KMS-11 (cell line): Measurements from ENCODE around the gene PDK4.
"Not testable (repeated sequence)": the region's sequence is repeated elsewhere in the genome, so short reads cannot be mapped to it uniquely, and the experiment has no call there.

Experiments
- H2AFZ ChIP-seq: fragments of 200-600 bp; sonication (generic); 2 replicates; pipeline ENCODE4 v1.6.1; 2016; ENCODE audit warnings: antibody characterized with exemption, mixed run types, low read depth
- H3K27ac ChIP-seq: fragments of 200-600 bp; sonication (generic); 2 replicates; pipeline ENCODE4 v1.6.1; 2016; ENCODE audit warnings: mild to moderate bottlenecking, mixed run types
- H3K27me3 ChIP-seq: fragments of 200-600 bp; sonication (generic); 2 replicates; pipeline ENCODE4 v1.6.1; 2017; ENCODE audit warnings: mild to moderate bottlenecking, low read depth, mixed run types, moderate library complexity; ENCODE audit not compliant: insufficient read depth
- H3K36me3 ChIP-seq: fragments of 200-600 bp; sonication (generic); 2 replicates; pipeline ENCODE4 v1.6.1; 2017; ENCODE audit warnings: mild to moderate bottlenecking, mixed run types; ENCODE audit not compliant: insufficient read depth
- H3K4me1 ChIP-seq: fragments of 200-600 bp; sonication (generic); 2 replicates; pipeline ENCODE4 v1.6.1; 2016; ENCODE audit warnings: mild to moderate bottlenecking, low read depth, mixed run types; ENCODE audit not compliant: poor library complexity, severe bottlenecking
- H3K4me2 ChIP-seq: fragments of 200-600 bp; sonication (generic); 2 replicates; pipeline ENCODE4 v1.7.0; 2016; ENCODE audit warnings: mild to moderate bottlenecking, mixed run types
- H3K4me3 ChIP-seq: fragments of 200-600 bp; sonication (generic); IDR thresholded peaks from 2 replicates; pipeline ENCODE4 v1.6.1; 2017; ENCODE audit warnings: low read depth, low read length, mixed read lengths; ENCODE audit not compliant: insufficient read depth
- H3K79me2 ChIP-seq: fragments of 200-600 bp; sonication (generic); 2 replicates; pipeline ENCODE4 v1.6.1; 2016; ENCODE audit warnings: low read depth, mixed run types; ENCODE audit not compliant: insufficient read depth
- H3K9ac ChIP-seq: fragments of 200-600 bp; sonication (generic); 2 replicates; pipeline ENCODE4 v1.6.1; 2016; ENCODE audit warnings: mild to moderate bottlenecking, mixed run types
- H4K20me1 ChIP-seq: fragments of 200-600 bp; sonication (generic); 2 replicates; pipeline ENCODE4 v1.6.1; 2016; ENCODE audit warnings: mild to moderate bottlenecking, mixed run types; ENCODE audit not compliant: insufficient read depth
- CTCF ChIP-seq: fragments of 200-600 bp; sonication (generic); conservative IDR thresholded peaks from 2 replicates; pipeline ENCODE4 v1.6.1; 2017; ENCODE audit warnings: low read depth, mild to moderate bottlenecking, antibody characterized with exemption, low read length, moderate library complexity, mixed read lengths

PDK4 gene

GRCh38 chr7:95609277-95609971, 13.1 kb upstream of the PDK4 start:
- Histone ChIP-seq H3K27ac (no peak overlapping the region), H3K79me2 (no peaks in the 10 kb centered on the region), H3K4me2 (no peak overlapping the region), H3K27me3 (no peaks in the 10 kb centered on the region), H3K4me3 (no peak overlapping the region), H3K4me1 (no peaks in the 10 kb centered on the region), H3K36me3 (no peaks in the 10 kb centered on the region), H3K9ac (no peak overlapping the region), H2AFZ (no peak overlapping the region), H4K20me1 (no peaks in the 10 kb centered on the region)
- TF ChIP-seq CTCF: no peak

- Histone ChIP-seq H3K27me3 (no peaks in the 10 kb centered on the region), H3K4me1 (no peaks in the 10 kb centered on the region), H3K9ac (no peak overlapping the region), H2AFZ (no peak overlapping the region), H3K4me2 (no peak overlapping the region), H3K79me2 (no peaks in the 10 kb centered on the region), H4K20me1 (no peaks in the 10 kb centered on the region), H3K4me3 (no peak overlapping the region), H3K36me3 (no peaks in the 10 kb centered on the region), H3K27ac (no peak overlapping the region)
- TF ChIP-seq CTCF: no peak
Measured at GRCh38 chr7:95608359-95609173, 12.2 kb upstream of the PDK4 start.

GRCh38 chr7:95607561-95607960, 11.2 kb upstream of the PDK4 start:
- H3K27ac ChIP-seq: no peak overlapping the region
- H3K9ac ChIP-seq: no peak overlapping the region
- H3K4me1 ChIP-seq: no peaks in the 10 kb centered on the region
- H4K20me1 ChIP-seq: no peaks in the 10 kb centered on the region
- TF ChIP-seq CTCF: no peak
- H3K4me3 ChIP-seq: no peak overlapping the region
- no peak overlapping the region for H3K4me2 ChIP-seq
- no peaks in the 10 kb centered on the region for H3K27me3 ChIP-seq
- no peaks in the 10 kb centered on the region for H3K36me3 ChIP-seq
- H2AFZ ChIP-seq: no peak overlapping the region
- no peaks in the 10 kb centered on the region for H3K79me2 ChIP-seq

- no peak overlapping the region for H3K27ac ChIP-seq
- no peak overlapping the region for H3K9ac ChIP-seq
- no peaks in the 10 kb centered on the region for H3K79me2 ChIP-seq
- no peaks in the 10 kb centered on the region for H3K27me3 ChIP-seq
- no peak overlapping the region for H3K4me3 ChIP-seq
- TF ChIP-seq CTCF: no peak
- no peaks in the 10 kb centered on the region for H4K20me1 ChIP-seq
- no peaks in the 10 kb centered on the region for H3K36me3 ChIP-seq
- no peaks in the 10 kb centered on the region for H3K4me1 ChIP-seq
- no peak overlapping the region for H2AFZ ChIP-seq
- H3K4me2 ChIP-seq: no peak overlapping the region
Measured at GRCh38 chr7:95605275-95605674, 9.0 kb upstream of the PDK4 start.

- not testable (repeated sequence) for H3K36me3 ChIP-seq, H3K4me3 ChIP-seq, H3K9ac ChIP-seq, H4K20me1 ChIP-seq, H2AFZ ChIP-seq, H3K4me1 ChIP-seq, H3K79me2 ChIP-seq, H3K27me3 ChIP-seq, H3K27ac ChIP-seq, H3K4me2 ChIP-seq
Measured at GRCh38 chr7:95604811-95605210, 8.5 kb upstream of the PDK4 start.

- H3K36me3 ChIP-seq, H3K4me2 ChIP-seq, H3K9ac ChIP-seq, H3K27me3 ChIP-seq, H3K27ac ChIP-seq, H4K20me1 ChIP-seq, H3K4me3 ChIP-seq, H3K4me1 ChIP-seq, H2AFZ ChIP-seq, H3K79me2 ChIP-seq: not testable (repeated sequence)
Measured at GRCh38 chr7:95604397-95604796, 8.1 kb upstream of the PDK4 start.
